H1 (cell line): Measurements from ENCODE around the gene PLCXD1. TPM values are rescaled to one million over a fixed set of nuclear protein-coding genes. Genes with fewer than 3 reads are reported as not detected.

Experiments
- CTCF ChIA-PET: fragments of 300-600 bp; sonication (Branson Sonifier 250); formaldehyde crosslinking; loops from one replicate; lab custom pipeline; 2021; ENCODE audit not compliant: partially characterized antibody; lab: Charles Lee
- POLR2A ChIA-PET: fragments of 300-600 bp; sonication (Branson Sonifier 250); formaldehyde crosslinking; loops from one replicate; lab custom pipeline; 2021; ENCODE audit warnings: inconsistent platforms; ENCODE audit not compliant: partially characterized antibody; lab: Charles Lee
- DNase-seq, 2 experiments: peaks; one replicate each; pipeline versions ENCODE4 v3.0.0 to v3.0.0-alpha.2; 2010 to 2022; ENCODE audit warnings: low spot score in 2 of 2, low read depth in 1 of 2, mixed read lengths in 1 of 2
- FAIRE-seq: peaks from 2 replicates; lab custom pipeline; 2011; peaks lifted over from hg19 to GRCh38; lab: Jason Lieb, UNC
- H2AFZ ChIP-seq: 2 replicates; pipeline ENCODE4 v1.8.1; 2012; ENCODE audit warnings: low read length, inconsistent platforms
- H2AK5ac ChIP-seq: 2 replicates; pipeline ENCODE4 v1.6.1; 2013; ENCODE audit warnings: low read depth, low read length
- H2BK120ac ChIP-seq: replicated peaks from 2 replicates; pipeline ENCODE3; 2013; ENCODE audit warnings: low read depth, low read length, inconsistent platforms
- H2BK12ac ChIP-seq: 2 replicates; pipeline ENCODE4 v1.6.1; 2013; ENCODE audit warnings: low read depth, low read length
- H2BK15ac ChIP-seq: 2 replicates; pipeline ENCODE4 v1.6.1; 2013; ENCODE audit warnings: low read length
- H2BK20ac ChIP-seq: 2 replicates; pipeline ENCODE4 v1.6.1; 2013; ENCODE audit warnings: low read length
- H2BK5ac ChIP-seq: 2 replicates; pipeline ENCODE4 v1.6.1; 2013; ENCODE audit warnings: low read depth, low read length
- H3K14ac ChIP-seq: 2 replicates; pipeline ENCODE4 v1.6.1; 2013; ENCODE audit warnings: inconsistent platforms; ENCODE audit not compliant: insufficient read length
- H3K18ac ChIP-seq: 2 replicates; pipeline ENCODE4 v1.6.1; 2013; ENCODE audit warnings: low read length; ENCODE audit errors: extremely low read depth
- H3K23ac ChIP-seq: 2 replicates; pipeline ENCODE4 v1.6.1; 2013; ENCODE audit warnings: inconsistent platforms; ENCODE audit not compliant: insufficient read length
- H3K23me2 ChIP-seq: 2 replicates; pipeline ENCODE4 v1.6.1; 2013; ENCODE audit warnings: low read depth, low read length
- H3K27ac ChIP-seq: 2 replicates; pipeline ENCODE4 v1.6.1; 2011; ENCODE audit warnings: low read depth, low read length, inconsistent platforms
- H3K27me3 ChIP-seq, 4 experiments: replicated peaks in 1 of 4; 1 replicate in 1 of 4; 2 replicates in 3 of 4; pipeline versions ENCODE4 v1.6.1 to v1.8.1; 2011 to 2013; ENCODE audit warnings: low read length in 3 of 4, mild to moderate bottlenecking in 3 of 4, inconsistent platforms in 2 of 4, mixed read lengths in 2 of 4, moderate library complexity in 1 of 4; ENCODE audit not compliant: control insufficient read depth in 3 of 4, insufficient read depth in 3 of 4; ENCODE audit errors: extremely low read depth in 1 of 4
- H3K36me3 ChIP-seq, 4 experiments: 2 replicates each; pipeline versions ENCODE4 v1.6.1 to v1.8.1; 2011 to 2013; ENCODE audit warnings: mild to moderate bottlenecking in 4 of 4, low read length in 3 of 4, moderate library complexity in 2 of 4, control low read depth in 1 of 4, inconsistent platforms in 1 of 4; ENCODE audit not compliant: insufficient read depth in 4 of 4, control insufficient read depth in 2 of 4
- H3K4ac ChIP-seq: replicated peaks from 2 replicates; pipeline ENCODE3; 2013; ENCODE audit warnings: low read length, low read depth, mixed read lengths, inconsistent platforms; ENCODE audit not compliant: insufficient read length
- H3K4me1 ChIP-seq, 4 experiments: replicated peaks in 1 of 4; 1 replicate in 1 of 4; 2 replicates in 3 of 4; pipeline versions ENCODE4 v1.6.1 to v1.8.1; 2011 to 2013; ENCODE audit warnings: low read length in 3 of 4, inconsistent platforms in 2 of 4, mixed read lengths in 1 of 4; ENCODE audit not compliant: insufficient read depth in 4 of 4, control insufficient read depth in 3 of 4
- H3K4me2 ChIP-seq, 2 experiments: 2 replicates each; pipeline versions ENCODE4 v1.6.1 to v1.8.1; 2011 to 2013; ENCODE audit warnings: low read depth in 2 of 2, low read length in 2 of 2, control low read depth in 1 of 2, inconsistent platforms in 1 of 2, mild to moderate bottlenecking in 1 of 2; ENCODE audit not compliant: insufficient read depth in 1 of 2
- H3K4me3 ChIP-seq, 4 experiments: fragments of 200-600, 300-600 bp in 1 of 4; sonication (generic), shearing (Covaris generic), sonication (Bioruptor Twin) in 1 of 4; 2 replicates each; pipeline versions ENCODE4 v1.5.1 to v1.8.1; 2011 to 2016; ENCODE audit warnings: low read length in 4 of 4, low read depth in 3 of 4, control low read depth in 2 of 4, inconsistent platforms in 2 of 4, mild to moderate bottlenecking in 2 of 4, mixed read lengths in 1 of 4, moderate library complexity in 1 of 4; ENCODE audit not compliant: insufficient read depth in 2 of 4; ENCODE audit errors: extremely low read depth in 1 of 4
- H3K56ac ChIP-seq: replicated peaks from 2 replicates; pipeline ENCODE3; 2013; ENCODE audit warnings: low read depth, mild to moderate bottlenecking, mixed read lengths, low read length, inconsistent platforms; ENCODE audit not compliant: insufficient read length
- H3K79me1 ChIP-seq: 2 replicates; pipeline ENCODE4 v1.6.1; 2013; ENCODE audit warnings: low read depth, low read length, control low read depth
- H3K79me2 ChIP-seq, 2 experiments: 2 replicates each; pipeline versions ENCODE4 v1.6.1 to v1.8.1; 2012 to 2013; ENCODE audit warnings: low read length in 2 of 2, mild to moderate bottlenecking in 2 of 2, inconsistent platforms in 1 of 2; ENCODE audit not compliant: insufficient read depth in 2 of 2, control insufficient read depth in 1 of 2
- H3K9ac ChIP-seq, 4 experiments: replicated peaks in 1 of 4; 1 replicate in 1 of 4; 2 replicates in 3 of 4; pipeline versions ENCODE4 v1.6.1 to v1.8.1; 2011 to 2013; ENCODE audit warnings: low read depth in 3 of 4, low read length in 3 of 4, control low read depth in 2 of 4, mild to moderate bottlenecking in 2 of 4, moderate library complexity in 2 of 4, inconsistent platforms in 1 of 4; ENCODE audit errors: extremely low read depth in 1 of 4
- H3K9me3 ChIP-seq, 2 experiments: 2 replicates each; pipeline versions ENCODE4 v1.6.1 to v1.8.1; 2012 to 2013; ENCODE audit warnings: mild to moderate bottlenecking in 2 of 2, moderate library complexity in 2 of 2, control low read depth in 1 of 2, inconsistent platforms in 1 of 2, low read depth in 1 of 2, low read length in 1 of 2, mixed read lengths in 1 of 2; ENCODE audit not compliant: insufficient read depth in 2 of 2
- H4K20me1 ChIP-seq, 2 experiments: replicated peaks in 1 of 2; 2 replicates each; pipeline versions ENCODE3 to v1.8.1; 2011 to 2013; ENCODE audit warnings: inconsistent platforms in 2 of 2, low read length in 2 of 2, mild to moderate bottlenecking in 1 of 2; ENCODE audit not compliant: insufficient read depth in 2 of 2, control insufficient read depth in 1 of 2
- H4K5ac ChIP-seq: 2 replicates; pipeline ENCODE4 v1.6.1; 2013; ENCODE audit warnings: low read length, low read depth, mixed read lengths, inconsistent platforms; ENCODE audit not compliant: insufficient read length
- H4K8ac ChIP-seq: 2 replicates; pipeline ENCODE4 v1.8.0; 2013; ENCODE audit warnings: mild to moderate bottlenecking, moderate library complexity, low read length, inconsistent platforms; ENCODE audit not compliant: insufficient read depth; ENCODE audit errors: extremely low read depth
- H4K91ac ChIP-seq: replicated peaks from 2 replicates; pipeline ENCODE3; 2013; ENCODE audit warnings: low read length, mixed read lengths, inconsistent platforms; ENCODE audit not compliant: insufficient read length
- E2F6 ChIP-seq: IDR thresholded peaks from 2 replicates; pipeline ENCODE4 v1.6.1; 2012; ENCODE audit warnings: inconsistent platforms
- RNF2 ChIP-seq: fragments of 200-900, 300-1000 bp; sonication (generic); IDR thresholded peaks from 2 replicates; pipeline ENCODE4 v1.7.1; 2016; ENCODE audit warnings: borderline replicate concordance, low read depth, mild to moderate bottlenecking, antibody characterized with exemption, low read length; ENCODE audit not compliant: poor library complexity, severe bottlenecking; ENCODE audit errors: missing control alignments
- SP1 ChIP-seq: IDR thresholded peaks from 2 replicates; pipeline ENCODE4 v1.6.1; 2011; ENCODE audit warnings: low read depth, low read length
- SUZ12 ChIP-seq: fragments of 200-600 bp; sonication (generic); IDR thresholded peaks from 2 replicates; pipeline ENCODE4 v1.6.1; 2012; ENCODE audit warnings: mild to moderate bottlenecking, inconsistent platforms, low read length, moderate library complexity, mixed read lengths
- TBP ChIP-seq: IDR thresholded peaks from 2 replicates; pipeline ENCODE4 v1.6.1; 2011; ENCODE audit warnings: low read depth, low read length, improper control_type of control experiment
- WGBS, 2 experiments: shearing (Covaris generic) in 1 of 2; methylation state at CpG; one replicate each; pipeline versions ENCODE4 v1.1.6 to v1.1.7; 2013 to 2015; ENCODE audit warnings: low lambda C conversion rate in 2 of 2, mixed read lengths in 2 of 2, inconsistent platforms in 1 of 2, low coverage in 1 of 2, missing lambda C conversion rate in 1 of 2; ENCODE audit not compliant: insufficient replicate concordance in 2 of 2, insufficient coverage in 1 of 2, insufficient read length in 1 of 2; ENCODE audit errors: extremely low coverage in 1 of 2, missing lambda C conversion rate in 1 of 2; 5-methylcytosine and 5-hydroxymethylcytosine counted together
- polyA plus RNA-seq, 7 experiments: library from polyadenylated mRNA; depleted of rRNA in 3 of 7; stranded (reverse) in 5 of 7; unstranded in 2 of 7; fragments of >200 nt in 5 of 7; fragments of 200-250 nt in 2 of 7; gene quantifications; 1 replicate in 5 of 7; 2 replicates in 1 of 7; 4 replicates in 1 of 7; pipeline versions ENCODE4 v1.2.1 to v1.2.3, GENCODE V29; 2011 to 2013; ENCODE audit warnings: missing spikeins in 2 of 7, mixed read lengths in 2 of 7
- total RNA-seq: library from RNA; stranded (reverse); fragmentation: NEBNext Ultra II Directional; extraction: Animal tissue kit (Norgen Biotek cat#: 25700); gene quantifications from 2 replicates; pipeline ENCODE4 v1.2.1, GENCODE V29; 2021

PLCXD1 gene
- total and polyA plus RNA-seq, 2 of the 8 experiments (the other 6 are each of a cell fraction or from before 2014, with no cell fraction given), result 93.6 to 124 TPM

GRCh38 chrX:252244-252956, 28.8 kb upstream of the PLCXD1 start:
- ChIA-PET CTCF (no interaction called here), POLR2A (no interaction called here)
- H3K4ac ChIP-seq, result no peak overlapping the region
- TF ChIP-seq SUZ12, result no peak
- no peak for TF ChIP-seq TBP
- no peak for TF ChIP-seq SP1
- no peak for TF ChIP-seq E2F6
- no peak for TF ChIP-seq RNF2

More at GRCh38 chrX:252244-252956, 28.8 kb upstream of the PLCXD1 start:
- DNase-seq (no peak), FAIRE-seq (no peak)
- Histone ChIP-seq H3K27ac (no peak overlapping the region), H4K20me1 (no peaks in the 10 kb centered on the region), H3K14ac (no peak overlapping the region), H2AFZ (no peak overlapping the region), H3K36me3 (no peaks in the 10 kb centered on the region), H3K27me3 (no peaks in the 10 kb centered on the region), H3K79me2 (no peaks in the 10 kb centered on the region), H3K23me2 (no peaks in the 10 kb centered on the region), H3K4me1 (no peaks in the 10 kb centered on the region), H3K56ac (no peak overlapping the region), H4K91ac (no peak overlapping the region), H4K8ac (no peak overlapping the region), H2BK5ac (no peak overlapping the region), H2BK120ac (no peak overlapping the region), H3K23ac (no peak overlapping the region), H2AK5ac (peak overlapping the region; percentile 88; the same call in 1 of the 2 replicates), H2BK12ac (no peak overlapping the region; the same call in 1 of the 2 replicates), H3K9me3 (no peaks in the 10 kb centered on the region; a peak in 1 of 4 replicates), H3K4me2 (no peak overlapping the region), H3K18ac (no peak overlapping the region), H3K9ac (peak overlapping the region in 1 of 4 experiments; percentile 40; a peak in 1 of 7 replicates), H4K5ac (no peak overlapping the region), H3K4me3 (no peak overlapping the region), H3K79me1 (no peaks in the 10 kb centered on the region), H2BK20ac (no peak overlapping the region), H2BK15ac (no peak overlapping the region)
- WGBS, 2 experiments, result 83% methylated on average over 12 of the region's 12 CpGs; no CpG with 5 or more reads in 1 of the 2 experiments
